Mesenchymal stem cell (in vitro differentiated cells and primary cell): Measurements from ENCODE around the gene HSD11B1. TPM values are rescaled to one million over a fixed set of nuclear protein-coding genes. Genes with fewer than 3 reads are reported as not detected.

Experiments
- DNase-seq: peaks from one replicate; pipeline ENCODE4 v3.0.0-alpha.2; 2013
- H2AFZ ChIP-seq: one replicate; pipeline ENCODE4 v1.6.1; 2013; ENCODE audit warnings: low read depth, mild to moderate bottlenecking, control low read depth, inconsistent platforms, low read length, moderate library complexity
- H2AK5ac ChIP-seq: 2 replicates; pipeline ENCODE4 v1.6.1; 2013; ENCODE audit warnings: low read length, moderate library complexity, mild to moderate bottlenecking, inconsistent platforms; ENCODE audit not compliant: severe bottlenecking
- H2BK120ac ChIP-seq: one replicate; pipeline ENCODE4 v1.6.1; 2013; ENCODE audit warnings: low read depth, mild to moderate bottlenecking, inconsistent platforms, low read length, moderate library complexity
- H2BK12ac ChIP-seq, 2 experiments: one replicate each; pipeline ENCODE4 v1.6.1; 2013; ENCODE audit warnings: inconsistent platforms in 2 of 2, low read length in 2 of 2, mild to moderate bottlenecking in 2 of 2, moderate library complexity in 2 of 2, control low read depth in 1 of 2
- H2BK15ac ChIP-seq: one replicate; pipeline ENCODE4 v1.6.1; 2013; ENCODE audit warnings: mild to moderate bottlenecking, low read depth, inconsistent platforms; ENCODE audit not compliant: poor library complexity, severe bottlenecking
- H2BK5ac ChIP-seq: 2 replicates; pipeline ENCODE4 v1.6.1; 2013; ENCODE audit warnings: low read depth, mild to moderate bottlenecking, low read length, control low read depth, inconsistent platforms; ENCODE audit not compliant: poor library complexity, severe bottlenecking
- H3K14ac ChIP-seq, 2 experiments: one replicate each; pipeline ENCODE4 v1.6.1; 2013; ENCODE audit warnings: inconsistent platforms in 2 of 2, low read length in 2 of 2, control low read depth in 1 of 2, mild to moderate bottlenecking in 1 of 2, moderate library complexity in 1 of 2
- H3K18ac ChIP-seq, 2 experiments: one replicate each; pipeline ENCODE4 v1.6.1; 2013; ENCODE audit warnings: inconsistent platforms in 2 of 2, low read length in 2 of 2, control low read depth in 1 of 2, low read depth in 1 of 2, mild to moderate bottlenecking in 1 of 2
- H3K23ac ChIP-seq, 2 experiments: one replicate each; pipeline ENCODE4 v1.6.1; 2013; ENCODE audit warnings: inconsistent platforms in 2 of 2, low read length in 2 of 2, mild to moderate bottlenecking in 2 of 2, moderate library complexity in 2 of 2, control low read depth in 1 of 2
- H3K27ac ChIP-seq: 2 replicates; pipeline ENCODE4 v1.5.1; 2013; ENCODE audit warnings: mild to moderate bottlenecking, moderate library complexity, low read length, control low read depth, inconsistent platforms; ENCODE audit not compliant: poor library complexity, severe bottlenecking
- H3K27me3 ChIP-seq, 2 experiments: 2 replicates each; pipeline versions ENCODE4 v1.6.1 to v1.7.0; 2013; ENCODE audit warnings: low read length in 2 of 2, mild to moderate bottlenecking in 2 of 2, moderate library complexity in 2 of 2, control low read depth in 1 of 2, inconsistent platforms in 1 of 2; ENCODE audit not compliant: control insufficient read depth in 1 of 2, insufficient read depth in 1 of 2
- H3K36me3 ChIP-seq, 2 experiments: 2 replicates each; pipeline versions ENCODE4 v1.6.1 to v1.7.0; 2013; ENCODE audit warnings: low read length in 2 of 2, control low read depth in 1 of 2, inconsistent platforms in 1 of 2, low read depth in 1 of 2, mild to moderate bottlenecking in 1 of 2; ENCODE audit not compliant: insufficient read depth in 2 of 2, control insufficient read depth in 1 of 2
- H3K4ac ChIP-seq, 2 experiments: one replicate each; pipeline ENCODE4 v1.6.1; 2013; ENCODE audit warnings: inconsistent platforms in 2 of 2, low read length in 2 of 2, mild to moderate bottlenecking in 2 of 2, moderate library complexity in 2 of 2, control low read depth in 1 of 2, low read depth in 1 of 2
- H3K4me1 ChIP-seq: 2 replicates; pipeline ENCODE4 v1.6.1; 2013; ENCODE audit warnings: low read depth, low read length, control low read depth; ENCODE audit not compliant: control insufficient read depth, insufficient read depth
- H3K4me2 ChIP-seq: 2 replicates; pipeline ENCODE4 v1.6.1; 2013; ENCODE audit warnings: low read length, mild to moderate bottlenecking, inconsistent platforms; ENCODE audit not compliant: poor library complexity, severe bottlenecking
- H3K4me3 ChIP-seq, 2 experiments: 2 replicates each; pipeline versions ENCODE4 v1.5.1 to v1.7.0; 2013; ENCODE audit warnings: low read length in 2 of 2, mild to moderate bottlenecking in 2 of 2, control low read depth in 1 of 2, low read depth in 1 of 2; ENCODE audit not compliant: insufficient read depth in 1 of 2
- H3K79me1 ChIP-seq: replicated peaks from 2 replicates; pipeline ENCODE4 v1.6.1; 2013; ENCODE audit warnings: mild to moderate bottlenecking, control low read depth, low read length, inconsistent platforms; ENCODE audit not compliant: poor library complexity, severe bottlenecking
- H3K9ac ChIP-seq: 2 replicates; pipeline ENCODE4 v1.7.0; 2013; ENCODE audit warnings: mild to moderate bottlenecking, low read length, moderate library complexity
- H3K9me3 ChIP-seq: 2 replicates; pipeline ENCODE4 v1.7.0; 2013; ENCODE audit warnings: mild to moderate bottlenecking, low read length; ENCODE audit not compliant: control insufficient read depth
- H4K8ac ChIP-seq: one replicate; pipeline ENCODE4 v1.6.1; 2013; ENCODE audit warnings: inconsistent platforms, mild to moderate bottlenecking, low read length, moderate library complexity
- H4K91ac ChIP-seq: one replicate; pipeline ENCODE4 v1.6.1; 2013; ENCODE audit warnings: mild to moderate bottlenecking, low read length, inconsistent platforms
- WGBS: methylation state at CpG from one replicate; pipeline ENCODE4 v1.1.7; 2013; ENCODE audit warnings: mixed read lengths; 5-methylcytosine and 5-hydroxymethylcytosine counted together
- polyA plus RNA-seq, 2 experiments: library from polyadenylated mRNA; stranded (reverse); fragments of 200-250 nt; gene quantifications; one replicate each; pipeline ENCODE4 v1.2.3, GENCODE V29; 2013

The HSD11B1 gene
- polyA plus RNA-seq (2013, experiment 1 of 2), result 7.2 TPM
- polyA plus RNA-seq (2013, experiment 2 of 2), result 6.9 TPM

- peaks cover 0 to 27% of the 10 kb centered on the region in 2 experiments for H3K36me3 ChIP-seq
- H4K8ac ChIP-seq, result no peak within 1 kb of the TSS
- peak within 1 kb of the TSS; percentile 77 for H3K9ac ChIP-seq
- H2AFZ ChIP-seq, result no peak within 1 kb of the TSS
- 85% methylated on average over 6 of the region's 6 CpGs for WGBS
- no peak within 1 kb of the TSS for H3K4ac ChIP-seq
- H3K4me1 ChIP-seq, result no peaks in the 10 kb centered on the region
- H2BK15ac ChIP-seq, result no peak within 1 kb of the TSS
- H2BK5ac ChIP-seq, result no peak within 1 kb of the TSS
- no peaks in the 10 kb centered on the region for H3K79me1 ChIP-seq
- DNase-seq, result peak; percentile 90
- H2BK12ac ChIP-seq, result no peak within 1 kb of the TSS
- peak within 1 kb of the TSS in 1 of 2 experiments; percentile 74 for H3K4me3 ChIP-seq
- no peak within 1 kb of the TSS for H3K4me2 ChIP-seq
- no peaks in the 10 kb centered on the region for H3K9me3 ChIP-seq
- no peak within 1 kb of the TSS for H3K27ac ChIP-seq
- peak within 1 kb of the TSS in 1 of 2 experiments; percentile 64 for H3K14ac ChIP-seq
- H3K23ac ChIP-seq, result no peak within 1 kb of the TSS
- no peak within 1 kb of the TSS for H4K91ac ChIP-seq
- no peak within 1 kb of the TSS for H2AK5ac ChIP-seq
- H3K27me3 ChIP-seq, result peaks cover 0 to 32% of the 10 kb centered on the region in 2 experiments
- H3K18ac ChIP-seq, result no peak within 1 kb of the TSS
- H2BK120ac ChIP-seq, result no peak within 1 kb of the TSS
Observed at GRCh38 chr1:209704584-209704983, at the start of gene HSD11B1. HSD11B1 (plus strand) TSS chr1:209704846; CDS start chr1:209704943, 97 bp downstream.

- no peak overlapping the region for H2AFZ ChIP-seq
- H3K9ac ChIP-seq, result no peak overlapping the region
- no peak overlapping the region for H4K8ac ChIP-seq
- H3K23ac ChIP-seq, result no peak overlapping the region
- no peak overlapping the region for H2BK15ac ChIP-seq
- no peaks in the 10 kb centered on the region for H3K9me3 ChIP-seq
- DNase-seq, result no peak
- H3K27ac ChIP-seq, result no peak overlapping the region
- H3K4me3 ChIP-seq, result no peak overlapping the region
- H3K18ac ChIP-seq, result peak overlapping the region in 1 of 2 experiments; percentile 48
- peak overlapping the region in 1 of 2 experiments; percentile 44 for H3K14ac ChIP-seq
- H3K4me2 ChIP-seq, result no peak overlapping the region
- 93% methylated on average over 9 of the region's 9 CpGs for WGBS
- peak overlapping the region; percentile 72 for H4K91ac ChIP-seq
- no peak overlapping the region for H3K4ac ChIP-seq
- no peaks in the 10 kb centered on the region for H3K79me1 ChIP-seq
- H3K4me1 ChIP-seq, result peaks cover 33% of the 10 kb centered on the region
- no peak overlapping the region for H2AK5ac ChIP-seq
- H2BK120ac ChIP-seq, result no peak overlapping the region
- H2BK5ac ChIP-seq, result no peak overlapping the region
- H2BK12ac ChIP-seq, result peak overlapping the region; percentile 3 to 29
- no peaks in the 10 kb centered on the region for H3K36me3 ChIP-seq
- no peaks in the 10 kb centered on the region for H3K27me3 ChIP-seq
Observed at GRCh38 chr1:209655411-209656231, 49.0 kb upstream of the HSD11B1 start.

- Histone ChIP-seq H3K4ac (peak overlapping the region; percentile 66 to 81), H2AK5ac (peak overlapping the region; percentile 75), H3K4me2 (no peak overlapping the region), H3K18ac (peak overlapping the region; percentile 49 to 79), H3K27ac (peak overlapping the region; percentile 7), H3K27me3 (no peaks in the 10 kb centered on the region), H3K9me3 (no peaks in the 10 kb centered on the region), H4K91ac (peak overlapping the region; percentile 71), H3K14ac (no peak overlapping the region), H4K8ac (peak overlapping the region; percentile 63), H3K4me3 (no peak overlapping the region), H3K9ac (no peak overlapping the region), H2BK12ac (peak overlapping the region; percentile 87 to 88), H2BK120ac (peak overlapping the region; percentile 86), H3K36me3 (no peaks in the 10 kb centered on the region), H2BK15ac (peak overlapping the region; percentile 34), H3K79me1 (no peaks in the 10 kb centered on the region), H2AFZ (no peak overlapping the region), H3K23ac (no peak overlapping the region), H2BK5ac (no peak overlapping the region), H3K4me1 (peaks cover 23% of the 10 kb centered on the region)
- 71% methylated on average over 9 of the region's 9 CpGs for WGBS
- DNase-seq, result peak; percentile 83
Observed at GRCh38 chr1:209657140-209657879, 47.3 kb upstream of the HSD11B1 start.

GRCh38 chr1:209657918-209658317 lies 46.7 kb upstream of the HSD11B1 start:
- peaks cover 19% of the 10 kb centered on the region for H3K4me1 ChIP-seq
- H3K4me3 ChIP-seq, result no peak overlapping the region
- 89% methylated on average over 4 of the region's 5 CpGs for WGBS
- DNase-seq, result no peak
- peak overlapping the region; percentile 63 for H4K8ac ChIP-seq
- no peak overlapping the region for H3K14ac ChIP-seq
- peak overlapping the region; percentile 71 for H4K91ac ChIP-seq
- no peaks in the 10 kb centered on the region for H3K9me3 ChIP-seq
- no peak overlapping the region for H2AK5ac ChIP-seq
- no peak overlapping the region for H2BK120ac ChIP-seq
- no peak overlapping the region for H2BK5ac ChIP-seq
- no peaks in the 10 kb centered on the region for H3K27me3 ChIP-seq
- H3K18ac ChIP-seq, result peak overlapping the region in 1 of 2 experiments; percentile 49
- no peaks in the 10 kb centered on the region for H3K36me3 ChIP-seq
- no peak overlapping the region for H3K23ac ChIP-seq
- H2AFZ ChIP-seq, result no peak overlapping the region
- peak overlapping the region; percentile 87 to 88 for H2BK12ac ChIP-seq
- H3K79me1 ChIP-seq, result no peaks in the 10 kb centered on the region
- no peak overlapping the region for H2BK15ac ChIP-seq
- H3K4me2 ChIP-seq, result no peak overlapping the region
- H3K27ac ChIP-seq, result no peak overlapping the region
- peak overlapping the region in 1 of 2 experiments; percentile 34 for H3K4ac ChIP-seq
- no peak overlapping the region for H3K9ac ChIP-seq
